Uterus (tissue), 2 donors: Measurements from ENCODE around the gene ARMH3.

Experiments used
- POLR2A ChIP-seq, 2 donors: fragments of 450-650 bp; IDR thresholded peaks; one replicate each; pipeline ENCODE4 v1.6.1; 2016; ENCODE audit warnings: antibody characterized with exemption in 2 of 2, mild to moderate bottlenecking in 1 of 2, moderate library complexity in 1 of 2
- TF ChIP-seq, protein P1 (sequence below), 4 experiments: fragments of 200-600 bp in 2 of 4; fragments of 450-650 bp in 2 of 4; sonication (generic) in 2 of 4; IDR thresholded peaks; one replicate each; pipeline ENCODE4 v1.5.1; 2016 to 2019; ENCODE audit warnings: antibody characterized with exemption in 4 of 4, mild to moderate bottlenecking in 2 of 4, moderate library complexity in 1 of 4

DNA sequence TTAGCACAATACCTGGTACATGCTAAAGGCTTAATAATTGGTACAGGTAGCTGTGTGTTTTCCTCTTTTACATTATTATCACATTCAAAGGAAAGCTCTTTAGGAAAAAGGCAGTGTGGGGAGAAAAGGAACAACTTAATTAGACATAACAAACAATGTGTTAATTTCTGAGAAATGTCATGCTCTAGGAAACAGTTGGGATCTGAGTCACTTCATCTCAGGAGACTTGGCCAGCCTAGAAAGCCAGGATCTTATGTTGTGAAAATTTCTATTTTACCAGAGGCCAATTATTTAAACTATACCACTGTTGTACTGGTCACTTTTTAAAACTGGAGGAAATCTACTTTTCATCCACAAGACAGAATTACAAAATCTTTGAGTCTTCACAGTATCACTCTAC is 39.6 kb downstream of the ARMH3 start:
- TF ChIP-seq, protein P1, sequence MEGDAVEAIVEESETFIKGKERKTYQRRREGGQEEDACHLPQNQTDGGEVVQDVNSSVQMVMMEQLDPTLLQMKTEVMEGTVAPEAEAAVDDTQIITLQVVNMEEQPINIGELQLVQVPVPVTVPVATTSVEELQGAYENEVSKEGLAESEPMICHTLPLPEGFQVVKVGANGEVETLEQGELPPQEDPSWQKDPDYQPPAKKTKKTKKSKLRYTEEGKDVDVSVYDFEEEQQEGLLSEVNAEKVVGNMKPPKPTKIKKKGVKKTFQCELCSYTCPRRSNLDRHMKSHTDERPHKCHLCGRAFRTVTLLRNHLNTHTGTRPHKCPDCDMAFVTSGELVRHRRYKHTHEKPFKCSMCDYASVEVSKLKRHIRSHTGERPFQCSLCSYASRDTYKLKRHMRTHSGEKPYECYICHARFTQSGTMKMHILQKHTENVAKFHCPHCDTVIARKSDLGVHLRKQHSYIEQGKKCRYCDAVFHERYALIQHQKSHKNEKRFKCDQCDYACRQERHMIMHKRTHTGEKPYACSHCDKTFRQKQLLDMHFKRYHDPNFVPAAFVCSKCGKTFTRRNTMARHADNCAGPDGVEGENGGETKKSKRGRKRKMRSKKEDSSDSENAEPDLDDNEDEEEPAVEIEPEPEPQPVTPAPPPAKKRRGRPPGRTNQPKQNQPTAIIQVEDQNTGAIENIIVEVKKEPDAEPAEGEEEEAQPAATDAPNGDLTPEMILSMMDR (IDR thresholded peaks at IDR 0.05), result no peak
- no peak for TF ChIP-seq POLR2A (IDR thresholded peaks at IDR 0.05)
